GM18507 (cell line): ENCODE measurements around the gene PRLHR.
A peak's percentile ranks its signal among the peaks of the same experiment; 100 is the strongest.

Experiments
- DNase-seq: peaks from one replicate; pipeline ENCODE4 v3.0.0; 2011; ENCODE audit warnings: low read depth; ENCODE audit not compliant: insufficient read length; ENCODE audit errors: extremely low spot score
- FAIRE-seq: peaks from 2 replicates; lab custom pipeline; 2011; peaks lifted over from hg19 to GRCh38; lab: Jason Lieb, UNC

Gene PRLHR

GRCh38 chr10:118565301-118566075 is 30.0 kb downstream of the PRLHR start:
- DNase-seq (no peak), FAIRE-seq (no peak)

- no peak for DNase-seq
- no peak for FAIRE-seq
Measured at GRCh38 chr10:118564652-118565051, 30.8 kb downstream of the PRLHR start.

- no peak for DNase-seq
- FAIRE-seq = no peak
Measured at GRCh38 chr10:118564114-118564513, 31.3 kb downstream of the PRLHR start.

GRCh38 chr10:118563373-118563890 is 32.0 kb downstream of the PRLHR start:
- FAIRE-seq (no peak), DNase-seq (no peak)

GRCh38 chr10:118562851-118563250 is 32.6 kb downstream of the PRLHR start:
- no peak for FAIRE-seq

GRCh38 chr10:118557946-118558345 is 37.5 kb downstream of the PRLHR start:
- FAIRE-seq = no peak
- DNase-seq = no peak

More at GRCh38 chr10:118562851-118563250, 32.6 kb downstream of the PRLHR start:
- DNase-seq = no peak

- DNase-seq (no peak), FAIRE-seq (no peak)
Measured at GRCh38 chr10:118551535-118552100, 43.8 kb downstream of the PRLHR start.

GRCh38 chr10:118547282-118547681 is 48.2 kb downstream of the PRLHR start:
- DNase-seq (no peak), FAIRE-seq (no peak)

GRCh38 chr10:118546479-118546878 is 49.0 kb downstream of the PRLHR start:
- DNase-seq (no peak), FAIRE-seq (no peak)

GRCh38 chr10:118545381-118545780 is 50.1 kb downstream of the PRLHR start:
- FAIRE-seq = no peak
- no peak for DNase-seq

- FAIRE-seq (no peak), DNase-seq (no peak)
Measured at GRCh38 chr10:118544401-118544948, 51.0 kb downstream of the PRLHR start.

- DNase-seq = peak; percentile 17
- peak; percentile 35 for FAIRE-seq
Measured at GRCh38 chr10:118543714-118544400, 51.6 kb downstream of the PRLHR start.

- FAIRE-seq (no peak), DNase-seq (no peak)
Measured at GRCh38 chr10:118542745-118543144, 52.7 kb downstream of the PRLHR start.

GRCh38 chr10:118542205-118542604 is 53.2 kb downstream of the PRLHR start:
- DNase-seq (no peak), FAIRE-seq (no peak)

- FAIRE-seq (no peak), DNase-seq (no peak)
Measured at GRCh38 chr10:118541718-118542117, 53.7 kb downstream of the PRLHR start.
